ENCODE data around the gene TNF.
"Not testable (repeated sequence)": the region's sequence is repeated elsewhere in the genome, so short reads cannot be mapped to it uniquely, and the experiment has no call there.

TNF gene

DNA sequence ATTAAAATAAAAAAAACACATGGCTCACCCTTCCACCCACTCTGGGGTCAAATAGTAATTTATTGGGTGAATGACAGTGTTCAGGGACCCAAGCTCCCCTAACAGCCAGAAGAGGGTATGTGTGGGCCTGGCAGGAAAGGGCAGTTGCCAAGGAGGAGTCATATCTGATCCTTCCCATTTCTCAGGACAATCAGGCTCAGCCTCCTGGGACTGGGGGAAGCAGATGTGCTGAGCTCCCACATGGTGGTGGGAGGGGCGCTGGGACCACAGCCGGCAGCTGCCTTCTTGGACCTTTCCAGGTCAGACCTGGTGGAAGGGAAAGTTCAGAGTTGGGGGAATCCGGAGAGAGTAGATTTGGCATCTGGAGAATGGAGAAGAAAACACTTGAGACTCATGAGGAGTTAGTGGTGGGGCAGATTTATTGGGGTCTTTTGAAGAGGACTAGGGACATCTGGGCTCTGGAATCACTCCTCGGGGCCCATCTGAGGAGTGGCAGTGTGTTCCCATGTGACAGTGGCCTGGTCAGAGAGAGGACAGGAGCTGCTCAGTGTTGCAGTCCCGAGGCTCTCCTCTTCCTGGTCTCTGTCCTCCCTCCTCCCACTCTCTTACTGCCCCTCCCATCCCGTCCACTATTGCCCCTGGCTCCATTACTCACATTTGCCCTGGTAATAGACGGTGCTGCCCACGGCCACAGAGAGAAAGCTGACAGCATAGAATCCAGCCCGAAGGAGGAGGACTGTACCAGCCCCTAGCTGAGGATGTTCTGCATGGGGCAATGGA is 13.7 kb downstream of the TNF start:
- in situ Hi-C loops (cut with HindIII; ENCODE audit: low sequenced_read_pairs): no loop called here
- TF ChIP-seq, protein P1, sequence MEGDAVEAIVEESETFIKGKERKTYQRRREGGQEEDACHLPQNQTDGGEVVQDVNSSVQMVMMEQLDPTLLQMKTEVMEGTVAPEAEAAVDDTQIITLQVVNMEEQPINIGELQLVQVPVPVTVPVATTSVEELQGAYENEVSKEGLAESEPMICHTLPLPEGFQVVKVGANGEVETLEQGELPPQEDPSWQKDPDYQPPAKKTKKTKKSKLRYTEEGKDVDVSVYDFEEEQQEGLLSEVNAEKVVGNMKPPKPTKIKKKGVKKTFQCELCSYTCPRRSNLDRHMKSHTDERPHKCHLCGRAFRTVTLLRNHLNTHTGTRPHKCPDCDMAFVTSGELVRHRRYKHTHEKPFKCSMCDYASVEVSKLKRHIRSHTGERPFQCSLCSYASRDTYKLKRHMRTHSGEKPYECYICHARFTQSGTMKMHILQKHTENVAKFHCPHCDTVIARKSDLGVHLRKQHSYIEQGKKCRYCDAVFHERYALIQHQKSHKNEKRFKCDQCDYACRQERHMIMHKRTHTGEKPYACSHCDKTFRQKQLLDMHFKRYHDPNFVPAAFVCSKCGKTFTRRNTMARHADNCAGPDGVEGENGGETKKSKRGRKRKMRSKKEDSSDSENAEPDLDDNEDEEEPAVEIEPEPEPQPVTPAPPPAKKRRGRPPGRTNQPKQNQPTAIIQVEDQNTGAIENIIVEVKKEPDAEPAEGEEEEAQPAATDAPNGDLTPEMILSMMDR (IDR thresholded peaks at IDR 0.05; ENCODE audit: low read depth, low read length, missing control alignments): no peak
- no peak for DNase-seq (ENCODE audit: low read depth)
- H3K4me3 ChIP-seq (ENCODE audit: low read depth, low read length): no peak overlapping the region

DNA sequence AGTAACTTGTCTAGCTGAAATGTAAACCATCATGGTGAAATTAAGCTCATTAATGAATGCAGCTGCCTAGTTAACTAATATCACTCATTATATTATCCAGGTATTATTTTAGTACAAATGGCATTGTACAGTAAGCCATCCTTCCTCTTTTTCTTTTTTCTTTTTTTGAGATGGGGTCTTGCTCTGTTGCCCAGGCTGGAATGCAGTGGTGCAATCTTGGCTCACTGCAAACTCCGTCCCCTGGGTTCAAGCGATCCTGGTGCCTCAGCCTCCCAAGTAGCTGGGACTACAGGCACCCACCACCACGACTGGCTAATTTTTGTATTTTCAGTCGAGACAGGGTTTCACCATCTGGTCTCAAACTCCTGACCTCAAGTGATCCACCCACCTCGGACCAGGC is 15.3 kb downstream of the TNF start:
- DNase-seq (ENCODE audit: low read depth); in situ Hi-C loops (cut with HindIII; ENCODE audit: low sequenced_read_pairs): not testable (repeated sequence)

DNA sequence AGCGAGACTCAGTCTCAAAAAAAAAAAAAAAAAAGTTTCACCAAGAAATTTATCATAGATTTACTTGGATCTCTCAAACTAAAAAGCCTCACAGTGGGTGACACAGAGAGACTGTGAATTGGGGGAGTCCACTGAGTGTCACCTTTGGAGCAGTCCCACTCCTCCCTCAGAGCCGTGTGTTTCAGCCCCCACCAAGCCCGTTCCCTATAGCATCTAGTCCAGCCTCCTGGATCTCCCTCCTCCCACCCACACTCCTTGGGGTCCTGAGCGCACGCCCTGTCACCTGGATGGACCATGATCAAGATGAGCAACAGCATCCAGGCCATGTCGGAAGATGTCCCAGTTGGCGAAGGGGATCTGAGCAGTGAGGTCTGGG is 17.0 kb downstream of the TNF start:
- H3K4me3 ChIP-seq (ENCODE audit: low read depth, low read length): no peak overlapping the region
- no peak for DNase-seq (ENCODE audit: low read depth)
- in situ Hi-C loops (cut with HindIII; ENCODE audit: low sequenced_read_pairs): no loop called here
- TF ChIP-seq, protein P1 (IDR thresholded peaks at IDR 0.05; ENCODE audit: low read depth, low read length, missing control alignments): no peak

More for the DNA sequence above, 15.3 kb downstream of the TNF start:
- H3K4me3 ChIP-seq (ENCODE audit: low read depth, low read length): not testable (repeated sequence)

DNA sequence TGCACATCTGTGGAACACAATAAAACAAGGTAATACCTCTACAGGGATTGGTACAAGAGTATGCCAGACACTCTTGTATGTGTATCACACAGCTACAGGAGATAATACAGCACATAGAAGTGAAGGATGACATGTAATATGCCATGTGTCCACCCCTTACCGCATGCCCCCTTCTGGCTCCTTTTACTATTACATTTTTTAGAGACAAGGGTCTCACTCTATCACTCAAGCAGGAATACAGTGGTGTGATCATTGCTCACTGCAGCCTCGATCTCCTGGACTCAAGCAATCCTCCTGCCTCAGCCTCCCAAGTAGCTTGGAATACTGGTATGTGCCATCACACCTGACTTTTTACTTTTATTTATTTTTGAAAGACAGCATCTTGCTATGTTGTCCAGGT is 21.6 kb downstream of the TNF start:
- TF ChIP-seq, protein P1 (IDR thresholded peaks at IDR 0.05; ENCODE audit: low read depth, low read length, missing control alignments): peak; percentile 41
- H3K4me3 ChIP-seq (ENCODE audit: low read depth, low read length): no peak overlapping the region
- DNase-seq (ENCODE audit: low read depth): no peak
- in situ Hi-C loops (cut with HindIII; ENCODE audit: low sequenced_read_pairs): no loop called here

DNA sequence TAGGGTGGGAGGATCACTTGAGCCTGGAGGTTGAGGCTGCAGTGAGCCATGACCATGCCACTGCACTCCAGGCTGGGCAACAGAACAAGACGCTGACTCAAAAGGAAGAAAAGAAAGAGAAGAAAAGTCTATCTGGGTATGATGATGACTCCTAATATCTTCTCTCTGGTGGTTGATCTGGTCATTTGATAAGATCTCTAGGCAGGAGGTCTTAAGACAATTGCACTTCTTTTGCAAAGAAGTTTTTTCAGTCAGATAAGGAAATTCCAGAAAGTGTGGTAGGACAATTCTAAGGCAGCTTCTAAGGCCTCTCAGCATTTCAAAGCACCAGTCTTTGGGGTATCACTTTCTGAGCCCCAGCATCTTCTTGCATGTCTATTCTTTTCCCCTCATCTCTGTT is 32.0 kb downstream of the TNF start:
- TF ChIP-seq, protein P1 (IDR thresholded peaks at IDR 0.05; ENCODE audit: low read depth, low read length, missing control alignments): no peak
- no peak overlapping the region for H3K4me3 ChIP-seq (ENCODE audit: low read depth, low read length)
- no peak for DNase-seq (ENCODE audit: low read depth)
- in situ Hi-C loops (cut with HindIII; ENCODE audit: low sequenced_read_pairs): no loop called here

DNA sequence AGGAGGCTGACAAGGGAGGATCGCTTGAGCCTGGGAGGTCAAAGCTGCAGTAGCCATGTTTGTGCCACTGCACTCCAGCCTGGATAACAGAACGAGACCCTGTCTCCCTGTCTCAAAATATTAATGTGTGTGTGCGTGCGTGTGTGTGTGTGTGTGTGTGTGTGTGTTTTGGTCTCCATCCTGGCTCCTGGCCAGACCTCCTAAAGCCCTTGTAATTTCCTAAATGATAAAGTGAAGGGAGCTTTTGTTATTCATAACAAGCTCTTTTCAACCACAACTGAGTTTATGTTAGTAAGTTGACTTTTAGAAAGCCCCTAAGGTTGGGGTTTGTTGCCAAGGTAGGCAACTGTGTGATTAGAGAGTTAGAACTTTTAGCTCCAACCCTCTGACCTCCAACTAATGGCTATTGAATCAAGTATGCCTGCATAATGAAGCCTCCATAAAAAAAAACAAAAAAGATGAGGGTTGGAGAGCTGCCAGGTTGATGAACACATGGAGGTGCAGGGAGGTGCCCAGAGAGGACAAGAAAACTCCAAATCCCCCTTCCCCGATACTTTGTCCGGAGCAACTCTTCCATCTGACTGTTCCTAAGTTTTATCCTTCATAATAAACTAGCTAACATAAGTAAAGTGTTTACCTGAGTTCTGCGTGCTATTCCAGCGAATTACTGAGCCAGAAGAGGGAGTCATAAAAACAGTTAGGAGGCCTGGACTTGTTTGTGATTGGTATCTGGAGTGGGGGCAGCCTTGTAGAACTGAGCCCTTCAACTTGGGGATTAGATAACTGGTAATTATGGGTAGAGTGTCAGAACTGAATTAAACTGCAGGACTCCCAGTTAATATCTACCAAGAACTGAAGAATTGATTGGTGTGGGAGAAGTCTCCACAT is 34.4 kb downstream of the TNF start:
- TF ChIP-seq, protein P1 (IDR thresholded peaks at IDR 0.05; ENCODE audit: low read depth, low read length, missing control alignments): no peak
- H3K4me3 ChIP-seq (ENCODE audit: low read depth, low read length): no peak overlapping the region
- no peak for DNase-seq (ENCODE audit: low read depth)
- in situ Hi-C loops (cut with HindIII; ENCODE audit: low sequenced_read_pairs): no loop called here

DNA sequence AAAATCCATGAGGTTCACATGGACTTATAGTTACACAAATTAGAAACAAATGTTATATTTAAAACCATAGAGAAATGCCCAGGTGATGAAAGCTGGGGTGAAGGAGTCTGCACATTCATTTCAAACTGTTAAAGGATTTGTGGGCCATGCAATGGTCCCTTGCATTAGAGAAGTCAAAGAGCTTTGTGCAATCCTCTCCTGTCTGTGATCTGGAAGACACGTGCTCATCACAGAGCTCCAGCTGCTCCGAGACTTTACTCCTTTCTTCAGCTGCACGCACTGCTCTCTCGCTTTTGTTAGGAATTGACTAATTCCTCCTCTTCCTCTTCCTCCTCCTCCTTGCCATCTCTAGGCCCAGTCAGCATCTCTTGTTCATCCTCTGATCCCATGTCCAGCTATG is 35.6 kb downstream of the TNF start:
- DNase-seq (ENCODE audit: low read depth): no peak
- TF ChIP-seq, protein P1 (IDR thresholded peaks at IDR 0.05; ENCODE audit: low read depth, low read length, missing control alignments): no peak
- in situ Hi-C loops (cut with HindIII; ENCODE audit: low sequenced_read_pairs): no loop called here
- H3K4me3 ChIP-seq (ENCODE audit: low read depth, low read length): no peak overlapping the region

Measured in astrocyte of the cerebellum (primary cell).